Kidney epithelial cell (primary cell): Measurements from ENCODE around the gene CCT8. TPM values are rescaled to one million over a fixed set of nuclear protein-coding genes. Genes with fewer than 3 reads are reported as not detected.

ENCODE experiments used
- DNase-seq: peaks from one replicate; pipeline ENCODE4 v3.0.0-alpha.2; 2010; ENCODE audit warnings: low read depth
- H3K27me3 ChIP-seq: 2 replicates; pipeline ENCODE4 v1.6.0; 2011; ENCODE audit warnings: low read length; ENCODE audit not compliant: control insufficient read depth, insufficient read depth
- H3K36me3 ChIP-seq: 2 replicates; pipeline ENCODE4 v1.5.1; 2011; ENCODE audit warnings: low read length; ENCODE audit not compliant: control insufficient read depth, insufficient read depth
- H3K4me3 ChIP-seq: 2 replicates; pipeline ENCODE4 v1.5.1; 2011; ENCODE audit warnings: low read depth, mild to moderate bottlenecking, control low read depth, low read length
- CTCF ChIP-seq: IDR thresholded peaks from 2 replicates; pipeline ENCODE4 v1.5.1; 2011; ENCODE audit warnings: mild to moderate bottlenecking, moderate library complexity, low read length, control low read depth, inconsistent platforms; ENCODE audit not compliant: insufficient read depth, poor library complexity, severe bottlenecking
- total RNA-seq: library from RNA; depleted of rRNA; stranded (reverse); fragments of >200 nt; gene quantifications from 2 replicates; pipeline ENCODE4 v1.2.3, GENCODE V29; 2015

The CCT8 gene
- total RNA-seq, 1 donor from 2014 or later = 175 TPM

- DNase-seq = no peak
- Histone ChIP-seq H3K36me3 (no peaks in the 10 kb centered on the region), H3K4me3 (no peak overlapping the region), H3K27me3 (no peaks in the 10 kb centered on the region)
- TF ChIP-seq CTCF = no peak
Measured at GRCh38 chr21:29092102-29092959, 18.9 kb upstream of the CCT8 start.

GRCh38 chr21:29091033-29091432, 17.6 kb upstream of the CCT8 start:
- TF ChIP-seq CTCF = no peak
- no peaks in the 10 kb centered on the region for H3K36me3 ChIP-seq
- no peaks in the 10 kb centered on the region for H3K27me3 ChIP-seq
- no peak for DNase-seq
- no peak overlapping the region for H3K4me3 ChIP-seq

- DNase-seq = no peak
- Histone ChIP-seq H3K27me3 (no peaks in the 10 kb centered on the region), H3K36me3 (no peaks in the 10 kb centered on the region), H3K4me3 (no peak overlapping the region)
- no peak for TF ChIP-seq CTCF
Measured at GRCh38 chr21:29085106-29085752, 11.8 kb upstream of the CCT8 start.

GRCh38 chr21:29084372-29084771, 10.9 kb upstream of the CCT8 start:
- Histone ChIP-seq H3K4me3 (no peak overlapping the region), H3K27me3 (no peaks in the 10 kb centered on the region), H3K36me3 (no peaks in the 10 kb centered on the region)
- no peak for DNase-seq
- TF ChIP-seq CTCF = no peak

GRCh38 chr21:29083306-29083705, 9.9 kb upstream of the CCT8 start:
- TF ChIP-seq CTCF = no peak
- H3K27me3 ChIP-seq = no peaks in the 10 kb centered on the region
- H3K36me3 ChIP-seq = no peaks in the 10 kb centered on the region
- DNase-seq = no peak
- no peak overlapping the region for H3K4me3 ChIP-seq
